HCT116 (cell line): ENCODE results near the gene SYNPO. TPM values are rescaled to one million over a fixed set of nuclear protein-coding genes. Genes with fewer than 3 reads are reported as not detected.

Experiments used
- ATAC-seq: fragments of 200-7000 bp; cut with Tn5 transposase; 2 replicates; pipeline ENCODE4 v1.9.1; 2020; ENCODE audit warnings: mild to moderate bottlenecking, moderate library complexity
- BruUV-seq: library from RNA; stranded (reverse); fragments of 400-500 nt; replicated peaks from 2 replicates; lab custom pipeline; 2021; lab: Mats Ljungman, UMichigan
- CTCF ChIA-PET: fragments of 300-600 bp; sonication (Branson Sonifier 250); formaldehyde crosslinking; loops from one replicate; lab custom pipeline; 2021; ENCODE audit warnings: antibody characterized with exemption; lab: Charles Lee
- POLR2A ChIA-PET: fragments of 300-600, 350-600 bp; sonication (Branson Sonifier 250); formaldehyde crosslinking; loops from one replicate; lab custom pipeline; 2021; ENCODE audit warnings: antibody characterized with exemption; lab: Charles Lee
- RAD21 ChIA-PET, 2 experiments: fragments of 300-600 bp; sonication (Branson Sonifier 250); formaldehyde crosslinking; loops; one replicate each; lab custom pipeline; 2023; ENCODE audit warnings: low total read pairs in 2 of 2; ENCODE audit not compliant: uncharacterized antibody in 2 of 2, unreplicated experiment in 2 of 2, low non-redundant PET in 1 of 2; lab: Charles Lee
- DNase-seq: peaks from one replicate; pipeline ENCODE4 v3.0.0-alpha.2; 2010; ENCODE audit warnings: low read depth, low spot score
- H2AFZ ChIP-seq: fragments of 200-600 bp; shearing (Covaris generic), sonication (generic); 2 replicates; pipeline ENCODE4 v1.6.1; 2017; ENCODE audit warnings: low read depth, mixed run types, mixed read lengths, antibody characterized with exemption, low read length; ENCODE audit not compliant: poor library complexity, severe bottlenecking
- H3K27ac ChIP-seq: 2 replicates; pipeline ENCODE4 v1.5.1; 2012; ENCODE audit warnings: low read depth, low read length
- H3K27me3 ChIP-seq: fragments of 200-600 bp; sonication (generic); 2 replicates; pipeline ENCODE4 v1.6.1; 2016; ENCODE audit warnings: mixed run types, low read length, mixed read lengths; ENCODE audit not compliant: insufficient read depth
- H3K36me3 ChIP-seq, 2 experiments: fragments of 200-500 bp in 1 of 2; fragments of 200-600 bp in 1 of 2; sonication (Bioruptor generic) in 1 of 2; sonication (generic) in 1 of 2; 2 replicates each; pipeline versions ENCODE4 v1.5.1 to v1.6.1; 2014 to 2016; ENCODE audit warnings: low read length in 2 of 2, inconsistent platforms in 1 of 2, mixed read lengths in 1 of 2, mixed run types in 1 of 2; ENCODE audit not compliant: insufficient read depth in 2 of 2, control insufficient read depth in 1 of 2
- H3K4me1 ChIP-seq, 2 experiments: fragments of 200-600 bp in 1 of 2; sonication (generic) in 1 of 2; 2 replicates each; pipeline versions ENCODE4 v1.5.1 to v1.6.1; 2012 to 2017; ENCODE audit warnings: low read length in 2 of 2, inconsistent platforms in 1 of 2, mild to moderate bottlenecking in 1 of 2, mixed read lengths in 1 of 2, mixed run types in 1 of 2, moderate library complexity in 1 of 2; ENCODE audit not compliant: insufficient read depth in 2 of 2, control insufficient read depth in 1 of 2
- H3K4me2 ChIP-seq: fragments of 200-600 bp; sonication (generic); 2 replicates; pipeline ENCODE4 v1.6.1; 2017; ENCODE audit warnings: mixed run types, low read length, mixed read lengths
- H3K4me3 ChIP-seq, 2 experiments: fragments of 200-600 bp in 1 of 2; sonication (generic) in 1 of 2; replicated peaks in 1 of 2; 2 replicates each; pipeline ENCODE4 v1.5.1; 2011 to 2016; ENCODE audit warnings: low read length in 2 of 2, control low read depth in 1 of 2, low read depth in 1 of 2, mild to moderate bottlenecking in 1 of 2, mixed read lengths in 1 of 2, mixed run types in 1 of 2
- H3K79me2 ChIP-seq: fragments of 200-600 bp; sonication (generic); 2 replicates; pipeline ENCODE4 v1.6.1; 2017; ENCODE audit warnings: mild to moderate bottlenecking, mixed run types, low read length, moderate library complexity, mixed read lengths; ENCODE audit not compliant: insufficient read depth
- H3K9ac ChIP-seq: fragments of 200-600 bp; sonication (generic); 2 replicates; pipeline ENCODE4 v1.6.1; 2016; ENCODE audit warnings: low read length, mixed read lengths
- H3K9me2 ChIP-seq: fragments of 200-600 bp; sonication (generic), shearing (Covaris generic); 2 replicates; pipeline ENCODE4 v1.6.1; 2017; ENCODE audit warnings: mixed run types, mild to moderate bottlenecking, moderate library complexity; ENCODE audit not compliant: insufficient read depth
- H3K9me3 ChIP-seq, 2 experiments: fragments of 200-500 bp in 1 of 2; fragments of 200-600 bp in 1 of 2; sonication (Bioruptor generic) in 1 of 2; sonication (generic) in 1 of 2; 2 replicates each; pipeline ENCODE4 v1.6.1; 2014 to 2017; ENCODE audit warnings: low read length in 2 of 2, mixed read lengths in 2 of 2, inconsistent platforms in 1 of 2, low read depth in 1 of 2, mild to moderate bottlenecking in 1 of 2, mixed run types in 1 of 2, moderate library complexity in 1 of 2; ENCODE audit not compliant: control insufficient read depth in 1 of 2, insufficient read depth in 1 of 2
- H4K20me1 ChIP-seq: fragments of 200-600 bp; sonication (generic), shearing (Covaris generic); 2 replicates; pipeline ENCODE4 v1.6.1; 2017; ENCODE audit warnings: mixed run types, mild to moderate bottlenecking, moderate library complexity; ENCODE audit not compliant: insufficient read depth
- CBX3 ChIP-seq: IDR thresholded peaks from 2 replicates; pipeline ENCODE4 v1.6.1; 2012; ENCODE audit warnings: low read depth
- CEBPB ChIP-seq: IDR thresholded peaks from 2 replicates; pipeline ENCODE4 v1.6.1; 2012; ENCODE audit warnings: low read depth
- CTCF ChIP-seq, 3 experiments: fragments of 200-600 bp in 1 of 3; sonication (generic) in 1 of 3; IDR thresholded peaks in 2 of 3; conservative IDR thresholded peaks in 1 of 3; 2 replicates each; pipeline ENCODE4 v1.5.1; 2012 to 2017; ENCODE audit warnings: low read depth in 2 of 3, low read length in 2 of 3, antibody characterized with exemption in 1 of 3, borderline replicate concordance in 1 of 3, control low read depth in 1 of 3, mild to moderate bottlenecking in 1 of 3, mixed read lengths in 1 of 3, mixed run types in 1 of 3, moderate library complexity in 1 of 3; ENCODE audit not compliant: insufficient read depth in 1 of 3
- ELF1 ChIP-seq: IDR thresholded peaks from 2 replicates; pipeline ENCODE4 v1.6.1; 2012; ENCODE audit warnings: low read depth, borderline replicate concordance
- EZH2 ChIP-seq: fragments of 200-600 bp; sonication (generic); IDR thresholded peaks from 2 replicates; pipeline ENCODE4 v1.6.1; 2017; ENCODE audit warnings: antibody characterized with exemption, mixed run types
- EZH2phosphoT487 ChIP-seq: fragments of 200-600 bp; IDR thresholded peaks from 2 replicates; pipeline ENCODE4 v1.6.1; 2018; ENCODE audit warnings: antibody characterized with exemption, borderline replicate concordance
- FOSL1 ChIP-seq: IDR thresholded peaks from 2 replicates; pipeline ENCODE4 v1.6.1; 2012; ENCODE audit warnings: low read depth
- JUND ChIP-seq: IDR thresholded peaks from 2 replicates; pipeline ENCODE4 v1.6.1; 2012
- POLR2A ChIP-seq: IDR thresholded peaks from 2 replicates; pipeline ENCODE4 v1.7.0; 2011; ENCODE audit warnings: borderline replicate concordance; ENCODE audit not compliant: insufficient read depth, insufficient read length; ENCODE audit errors: extremely low read depth
- POLR2AphosphoS5 ChIP-seq: IDR thresholded peaks from 2 replicates; pipeline ENCODE4 v1.6.1; 2011; ENCODE audit warnings: mild to moderate bottlenecking, low read depth, low read length, moderate library complexity
- RAD21 ChIP-seq: IDR thresholded peaks from 2 replicates; pipeline ENCODE4 v1.6.1; 2012; ENCODE audit warnings: low read depth, mild to moderate bottlenecking
- REST ChIP-seq: IDR thresholded peaks from 2 replicates; pipeline ENCODE4 v1.6.1; 2012; ENCODE audit warnings: low read depth
- SIN3A ChIP-seq: IDR thresholded peaks from 2 replicates; pipeline ENCODE4 v1.6.1; 2012; ENCODE audit warnings: low read depth
- SP1 ChIP-seq: IDR thresholded peaks from 2 replicates; pipeline ENCODE4 v1.6.1; 2012; ENCODE audit warnings: low read depth
- TCF7L2 ChIP-seq: IDR thresholded peaks from 2 replicates; pipeline ENCODE4 v1.7.0; 2011; ENCODE audit warnings: borderline replicate concordance, inconsistent platforms; ENCODE audit not compliant: insufficient read depth, insufficient read length; ENCODE audit errors: extremely low read depth
- YY1 ChIP-seq: IDR thresholded peaks from 2 replicates; pipeline ENCODE4 v1.6.1; 2011; ENCODE audit warnings: low read length, low read depth, moderate library complexity, mild to moderate bottlenecking; ENCODE audit not compliant: insufficient replicate concordance; ENCODE audit errors: extremely low read depth
- ZFX ChIP-seq: fragments of 450-650 bp; IDR thresholded peaks from 2 replicates; pipeline ENCODE4 v1.6.1; 2017
- ZNF274 ChIP-seq: fragments of 200-500 bp; sonication (Bioruptor generic); IDR thresholded peaks from 2 replicates; pipeline ENCODE4 v1.6.1; 2014; ENCODE audit warnings: mild to moderate bottlenecking, low read depth, low read length, inconsistent platforms
- intact Hi-C: fragments of 100-400 bp; cut with micrococcal nuclease; formaldehyde crosslinking; loops from 2 replicates; pipeline ENCODE4 v1.10.0; 2022
- total RNA-seq: library from RNA; stranded (reverse); gene quantifications from one replicate; pipeline ENCODE4 v1.2.1, GENCODE V29; 2021; ENCODE audit not compliant: unreplicated experiment
- TF ChIP-seq, protein P1 (sequence below): IDR thresholded peaks from 2 replicates; pipeline ENCODE4 v1.6.1; 2012
- TF ChIP-seq, protein P2 (sequence below): IDR thresholded peaks from 2 replicates; pipeline ENCODE4 v1.6.1; 2012

Gene SYNPO
- total RNA-seq, 1 experiment from 2014 or later = 8.2 TPM

DNA sequence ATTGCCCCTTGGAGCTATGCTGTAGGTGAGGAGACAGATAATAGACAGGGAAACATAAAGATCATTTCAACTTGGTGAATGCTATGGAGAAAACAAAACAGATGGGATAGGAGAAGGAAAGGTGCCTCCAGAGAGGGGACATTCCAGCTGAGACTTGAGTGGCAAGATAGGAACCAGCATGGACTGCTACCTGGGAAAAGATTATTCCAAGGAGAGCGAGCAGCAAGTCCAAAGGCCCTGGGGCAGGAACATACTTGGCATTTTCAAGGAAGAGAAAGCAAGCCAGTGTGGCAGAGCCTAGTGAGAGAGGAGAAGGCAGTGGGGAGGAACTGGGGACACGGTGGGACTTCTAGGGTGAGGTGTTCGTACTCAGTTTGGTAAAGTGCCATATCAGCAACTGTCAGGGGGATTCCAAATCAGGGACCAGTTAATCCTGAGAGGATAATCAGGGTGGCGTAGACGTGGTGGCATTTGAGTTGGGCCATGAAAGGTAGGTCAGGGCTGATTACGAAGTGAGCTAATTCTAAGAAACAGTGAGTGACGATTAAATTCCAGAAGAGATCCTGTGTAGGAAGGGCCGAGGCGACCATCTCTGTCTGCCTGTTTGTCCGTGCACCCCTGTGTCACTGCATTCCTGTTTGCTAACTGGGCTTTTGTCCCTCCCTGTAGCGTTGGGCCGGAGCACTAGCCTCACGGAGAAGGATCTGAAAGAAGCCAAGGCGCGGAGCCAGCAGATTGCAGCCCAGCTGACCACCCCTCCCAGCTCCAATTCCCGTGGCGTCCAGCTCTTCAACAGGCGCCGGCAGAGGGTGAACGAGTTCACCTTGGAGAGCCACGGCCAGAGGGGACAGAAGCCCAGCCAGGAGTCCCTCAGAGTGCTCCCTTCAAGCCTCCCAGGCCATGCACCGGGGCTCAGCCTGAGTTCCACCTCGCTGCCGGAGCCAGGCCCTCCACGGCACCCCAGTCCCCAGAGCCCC, 7.1 kb downstream of the SYNPO start:
- no peak for TF ChIP-seq SIN3A
- TF ChIP-seq POLR2A = no peak
- TF ChIP-seq CEBPB = no peak
- no peak for TF ChIP-seq FOSL1
- TF ChIP-seq ELF1 = no peak
- TF ChIP-seq, protein P1, sequence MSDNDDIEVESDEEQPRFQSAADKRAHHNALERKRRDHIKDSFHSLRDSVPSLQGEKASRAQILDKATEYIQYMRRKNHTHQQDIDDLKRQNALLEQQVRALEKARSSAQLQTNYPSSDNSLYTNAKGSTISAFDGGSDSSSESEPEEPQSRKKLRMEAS = no peak
- TF ChIP-seq REST = no peak
- TF ChIP-seq ZNF274 = no peak
- TF ChIP-seq SP1 = no peak
- no peak for TF ChIP-seq ZFX
- TF ChIP-seq CBX3 = no peak
- no peak for TF ChIP-seq POLR2AphosphoS5
- no peak for TF ChIP-seq CTCF (IDR thresholded peaks at IDR 0.05 in 2 of 3, conservative IDR thresholded peaks at IDR 0.05 in 1 of 3; ENCODE audit: borderline replicate concordance in 1 of 3, insufficient read depth in 1 of 3, low read depth in 2 of 3, low read length in 2 of 3)
- TF ChIP-seq EZH2phosphoT487 = no peak
- TF ChIP-seq EZH2 = no peak
- no peak for TF ChIP-seq TCF7L2
- no peak for TF ChIP-seq YY1
- TF ChIP-seq RAD21 = no peak
- TF ChIP-seq JUND = no peak
- TF ChIP-seq, protein P2, sequence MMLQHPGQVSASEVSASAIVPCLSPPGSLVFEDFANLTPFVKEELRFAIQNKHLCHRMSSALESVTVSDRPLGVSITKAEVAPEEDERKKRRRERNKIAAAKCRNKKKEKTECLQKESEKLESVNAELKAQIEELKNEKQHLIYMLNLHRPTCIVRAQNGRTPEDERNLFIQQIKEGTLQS = no peak
- H2AFZ ChIP-seq = no peak overlapping the region
- H3K27me3 ChIP-seq = no peaks in the 10 kb centered on the region
- no peaks in the 10 kb centered on the region for H3K79me2 ChIP-seq
- ChIA-PET CTCF (no interaction called here), RAD21 (no interaction called here), POLR2A (no interaction called here)
- ATAC-seq = no peak
- no TSS peak for BruUV-seq
- no peak overlapping the region for H3K4me2 ChIP-seq
- H3K9me3 ChIP-seq = no peaks in the 10 kb centered on the region
- DNase-seq = no peak
- H3K4me3 ChIP-seq = no peak overlapping the region
- H3K27ac ChIP-seq = no peak overlapping the region
- intact Hi-C loops = no loop called here
- H4K20me1 ChIP-seq = no peaks in the 10 kb centered on the region
- no peaks in the 10 kb centered on the region for H3K36me3 ChIP-seq
- no peaks in the 10 kb centered on the region for H3K9me2 ChIP-seq
- no peak overlapping the region for H3K9ac ChIP-seq
- H3K4me1 ChIP-seq = peaks cover 27 to 32% of the 10 kb centered on the region in 2 experiments
